ENCODE results near the gene DYSF.
A peak's percentile ranks its signal among the peaks of the same experiment; 100 is the strongest.

The DYSF gene

DNA sequence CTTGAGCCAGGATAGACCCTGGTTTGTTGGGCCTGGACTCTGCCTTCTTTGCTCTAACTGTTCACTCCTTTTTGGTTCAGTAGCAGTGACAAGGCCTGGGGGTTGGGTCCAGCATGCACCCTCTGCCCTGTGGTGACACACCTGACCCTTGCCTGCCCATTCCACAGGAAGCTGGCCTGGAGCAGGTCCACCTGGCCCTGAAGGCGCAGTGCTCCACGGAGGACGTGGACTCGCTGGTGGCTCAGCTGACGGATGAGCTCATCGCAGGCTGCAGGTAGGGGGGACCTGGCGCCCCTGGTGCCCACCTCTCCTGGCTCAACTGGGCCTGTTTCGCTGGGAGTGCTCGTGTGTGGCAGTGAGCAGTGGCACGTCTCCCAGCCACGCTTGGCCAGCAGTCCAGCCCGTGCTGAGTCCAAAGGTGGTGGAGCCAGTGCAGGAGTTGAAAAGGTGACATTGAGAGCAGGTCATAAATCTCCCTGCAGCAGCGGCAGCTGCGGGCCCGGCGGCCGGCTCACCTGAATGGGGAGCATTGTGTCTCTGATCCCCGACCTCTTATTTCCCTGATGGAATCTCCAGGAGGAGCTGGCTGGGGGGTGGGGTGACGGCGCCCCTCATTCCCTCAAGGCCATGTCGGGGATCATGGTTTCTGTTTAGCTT lies 102.6 kb downstream of the DYSF start:
- DNase-seq, result no peak

DNA sequence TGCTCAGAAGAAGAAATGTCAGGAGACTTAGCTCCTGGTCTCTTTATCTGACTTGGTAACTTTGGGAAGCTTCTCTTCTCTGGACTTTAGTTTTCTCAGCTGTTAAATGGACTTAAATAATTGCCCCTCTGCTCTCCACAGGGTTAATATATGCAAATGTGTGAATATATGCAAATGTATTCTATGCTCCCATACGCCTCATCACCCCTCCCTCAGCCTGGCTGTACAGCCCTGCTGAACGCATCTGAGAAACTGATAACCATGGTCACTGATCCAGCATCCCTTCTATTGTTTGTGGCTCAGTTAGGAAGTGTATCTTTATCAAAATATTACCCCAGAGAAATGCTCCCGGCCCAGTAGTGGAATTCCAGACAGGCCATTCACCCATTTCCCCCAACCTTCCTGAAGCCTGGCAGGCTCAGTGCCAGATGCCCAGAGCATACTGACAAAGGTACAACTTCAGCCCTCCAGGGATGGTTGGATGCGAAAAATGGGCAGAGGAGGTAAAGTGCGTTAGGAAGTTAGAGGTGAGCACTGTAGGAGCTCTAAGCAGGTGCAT lies 103.4 kb downstream of the DYSF start:
- DNase-seq, result no peak

DNA sequence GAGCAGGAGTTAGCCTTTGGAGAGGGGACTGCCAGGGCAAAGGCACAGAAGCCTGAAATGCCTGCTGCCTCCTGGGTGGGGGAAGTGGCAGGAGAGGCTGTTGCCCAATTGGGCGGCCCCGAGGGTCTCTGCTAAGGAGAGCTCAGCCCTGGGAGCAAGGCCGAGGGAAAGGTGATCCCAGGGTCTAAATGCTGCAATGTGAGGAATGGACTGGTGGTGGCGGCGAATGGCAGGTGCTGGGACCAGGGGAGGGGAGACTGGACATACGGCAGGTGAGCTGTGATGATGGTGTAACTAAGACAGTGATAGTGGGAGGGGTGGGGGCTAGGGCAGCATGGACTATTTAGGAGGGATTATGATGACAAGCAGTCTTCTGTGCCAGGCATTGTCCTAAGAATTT lies 104.0 kb downstream of the DYSF start:
- no peak for DNase-seq

DNA sequence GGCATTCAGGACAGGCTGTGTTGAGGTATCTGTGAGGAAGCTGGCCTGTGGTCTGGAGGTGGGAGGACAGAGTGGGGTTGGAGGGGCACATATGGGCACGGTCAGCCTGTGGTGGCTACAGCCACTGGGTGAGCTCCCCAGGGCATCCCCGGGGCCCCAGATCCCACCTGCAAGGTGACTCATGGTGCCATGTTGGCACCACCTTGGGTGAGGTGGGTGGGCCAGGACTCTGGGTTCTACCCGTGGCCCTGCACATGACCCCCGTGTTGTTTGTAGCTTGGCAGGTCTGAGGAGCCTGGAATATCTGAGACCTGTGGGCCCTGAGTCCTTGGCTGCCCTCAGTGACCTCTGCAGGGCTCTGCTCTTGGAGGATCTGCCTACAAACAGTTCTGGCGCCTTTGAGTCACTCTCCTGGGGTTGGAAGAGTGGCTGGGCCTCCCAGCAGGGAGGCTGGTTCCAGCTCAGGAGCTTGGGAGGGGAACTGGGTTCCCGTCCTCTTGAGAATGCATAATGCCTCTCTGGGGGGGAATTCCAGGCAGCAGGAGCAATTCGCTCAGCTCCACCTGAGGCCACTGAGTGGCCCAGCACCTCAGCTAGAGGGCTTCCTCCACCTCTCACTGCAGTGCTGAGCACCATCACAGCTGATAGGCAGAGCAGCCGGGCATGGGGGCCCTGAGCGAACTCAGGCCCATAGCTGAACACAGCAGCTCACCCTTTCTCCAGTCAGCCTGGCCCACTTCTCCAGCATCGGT lies 105.1 kb downstream of the DYSF start:
- DNase-seq, result peak; percentile 34

DNA sequence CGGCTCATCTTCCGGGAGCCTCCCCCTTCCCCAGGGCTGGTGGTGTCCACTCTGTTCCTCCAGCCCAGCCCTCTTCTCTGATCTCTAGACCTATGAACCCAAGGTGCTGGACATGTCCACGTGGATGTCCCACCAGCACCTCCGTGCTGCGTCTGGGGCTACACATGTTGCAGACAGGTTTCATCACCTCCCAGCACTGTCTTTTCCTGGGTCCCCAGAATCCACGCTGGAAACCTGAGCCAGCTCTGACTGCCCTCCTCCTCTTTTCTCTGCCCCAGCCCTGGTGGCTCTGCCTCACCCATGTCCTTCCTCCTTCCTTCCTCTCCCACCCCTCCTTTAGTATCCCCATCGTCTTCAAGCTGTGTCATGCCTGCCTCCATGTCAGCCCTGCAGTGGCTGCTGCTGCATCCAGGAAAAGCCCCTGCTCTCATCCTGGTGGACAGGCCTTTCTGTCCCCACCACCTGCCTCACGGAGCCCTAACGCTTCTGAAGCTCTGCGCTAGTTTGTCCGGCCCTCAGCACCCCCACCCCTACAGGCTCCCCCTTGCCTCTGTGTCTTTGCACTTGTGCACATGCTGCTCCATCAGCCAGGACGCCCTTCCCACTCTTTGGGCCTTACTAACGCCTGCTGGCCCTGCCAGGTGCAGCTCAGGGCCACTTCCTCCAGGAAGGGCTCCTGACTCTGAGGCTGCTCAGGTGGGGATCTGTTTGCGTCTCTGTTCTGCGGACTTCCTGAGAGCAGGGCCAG lies 105.9 kb downstream of the DYSF start:
- no peak for DNase-seq

DNA sequence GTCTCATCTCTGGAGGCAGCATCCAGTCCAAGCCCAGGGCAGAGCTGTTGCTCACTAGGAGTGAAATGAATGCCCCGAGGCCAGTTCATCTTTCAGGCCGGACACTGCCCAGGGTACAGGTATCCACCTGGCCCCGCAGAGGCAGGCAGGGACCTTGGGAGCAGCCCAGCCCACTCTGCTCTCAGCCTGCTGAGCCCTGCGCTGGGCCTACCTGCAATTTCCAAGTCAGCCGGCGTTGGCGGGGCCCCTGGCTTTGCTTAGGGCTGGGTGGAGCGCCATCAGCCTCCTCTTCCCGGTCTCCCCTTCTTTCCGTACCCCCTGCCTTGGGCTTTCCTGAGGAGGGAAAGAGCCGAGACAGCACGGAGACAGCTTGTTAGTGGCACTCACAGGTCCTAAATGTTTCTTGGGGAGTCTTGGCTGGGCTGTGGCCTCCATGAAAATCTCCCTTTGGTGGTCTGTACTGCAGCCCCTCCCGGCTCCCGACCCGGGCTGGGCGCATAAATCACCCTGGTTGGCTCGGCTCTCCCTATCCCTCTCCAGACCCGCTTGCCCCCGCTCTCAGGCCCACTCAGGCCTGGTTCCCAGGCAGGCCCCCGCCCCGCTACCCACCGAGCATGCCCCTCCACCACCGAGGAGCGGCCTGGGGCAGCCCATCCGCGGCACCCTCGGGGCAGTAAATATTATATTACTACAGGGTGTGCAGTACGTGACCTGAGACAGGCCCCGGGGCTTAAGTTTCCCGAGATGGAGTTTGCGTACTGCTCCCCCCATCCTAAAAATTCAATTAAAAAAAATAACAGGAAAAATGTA lies 106.7 kb downstream of the DYSF start:
- no peak for DNase-seq

DNA sequence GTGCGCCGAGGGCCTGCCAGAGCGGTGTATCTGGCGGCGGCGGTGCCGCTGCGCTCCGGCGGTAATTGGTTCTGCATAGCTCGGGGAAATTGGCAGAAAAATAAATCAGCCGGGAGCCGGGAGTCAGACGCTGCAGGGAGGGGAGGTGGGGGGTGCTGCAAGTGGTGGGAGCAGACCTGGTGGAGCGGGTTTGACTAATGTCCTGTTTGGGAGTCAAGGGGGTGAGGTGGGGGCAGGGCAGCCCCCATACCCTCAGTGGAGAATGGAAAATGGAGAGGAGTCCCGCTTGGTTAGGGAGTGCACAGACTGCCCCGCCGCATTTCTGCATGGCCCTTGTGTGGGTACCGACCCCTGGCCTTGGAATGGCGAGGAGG lies 107.3 kb downstream of the DYSF start:
- peak; percentile 22 for DNase-seq

DNA sequence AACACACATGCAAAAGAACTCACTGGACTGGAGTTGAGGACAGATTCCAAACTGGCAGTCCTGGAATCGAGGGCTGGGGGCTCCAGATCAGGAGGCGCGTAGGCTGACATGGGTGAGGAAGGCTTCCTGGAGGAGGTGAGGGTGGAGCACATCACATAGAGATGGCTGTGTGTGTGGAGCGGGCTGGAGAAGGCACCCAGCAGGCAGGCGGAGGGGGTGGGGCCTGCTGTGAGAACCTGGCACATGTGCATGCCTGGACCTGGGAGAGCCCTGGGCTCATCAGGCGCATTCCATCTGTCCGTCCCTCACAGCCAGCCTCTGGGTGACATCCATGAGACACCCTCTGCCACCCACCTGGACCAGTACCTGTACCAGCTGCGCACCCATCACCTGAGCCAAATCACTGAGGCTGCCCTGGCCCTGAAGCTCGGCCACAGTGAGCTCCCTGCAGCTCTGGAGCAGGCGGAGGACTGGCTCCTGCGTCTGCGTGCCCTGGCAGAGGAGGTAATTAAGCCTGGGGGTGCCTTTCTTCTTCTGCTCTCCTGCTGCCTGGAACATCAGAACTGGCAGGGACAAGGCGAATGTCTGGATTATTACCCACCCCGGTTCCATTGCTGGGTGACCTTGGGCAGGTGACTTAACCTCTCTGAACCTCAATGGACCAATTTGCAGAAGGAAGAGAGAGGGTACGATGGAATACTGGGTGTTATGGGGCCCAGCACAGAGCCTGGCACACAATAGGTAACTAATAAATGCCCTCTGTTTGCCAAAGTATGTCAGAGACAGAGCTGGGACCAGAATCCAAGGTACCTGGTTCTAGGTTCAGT lies 108.3 kb downstream of the DYSF start:
- DNase-seq, result no peak

DNA sequence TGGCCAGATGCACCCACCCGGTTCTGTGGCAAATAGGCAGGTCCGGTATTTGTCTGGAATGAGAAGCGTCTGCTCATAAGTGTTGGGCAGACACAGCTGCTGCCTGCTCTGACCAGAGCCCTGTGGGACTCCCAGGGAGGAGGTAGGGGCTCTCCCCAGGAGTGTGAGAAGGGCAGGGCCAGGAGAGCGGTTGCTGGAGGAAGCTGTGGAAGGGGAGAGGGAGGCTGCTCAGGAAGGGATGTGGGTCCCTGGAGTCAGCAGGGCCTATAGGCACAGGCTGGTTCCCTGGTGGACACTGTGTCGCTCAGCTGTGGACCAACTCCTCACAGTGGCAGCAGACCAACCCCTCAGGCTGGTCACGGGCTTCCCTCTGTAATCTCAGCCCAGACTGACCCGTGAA lies 109.2 kb downstream of the DYSF start:
- DNase-seq, result peak; percentile 29

DNA sequence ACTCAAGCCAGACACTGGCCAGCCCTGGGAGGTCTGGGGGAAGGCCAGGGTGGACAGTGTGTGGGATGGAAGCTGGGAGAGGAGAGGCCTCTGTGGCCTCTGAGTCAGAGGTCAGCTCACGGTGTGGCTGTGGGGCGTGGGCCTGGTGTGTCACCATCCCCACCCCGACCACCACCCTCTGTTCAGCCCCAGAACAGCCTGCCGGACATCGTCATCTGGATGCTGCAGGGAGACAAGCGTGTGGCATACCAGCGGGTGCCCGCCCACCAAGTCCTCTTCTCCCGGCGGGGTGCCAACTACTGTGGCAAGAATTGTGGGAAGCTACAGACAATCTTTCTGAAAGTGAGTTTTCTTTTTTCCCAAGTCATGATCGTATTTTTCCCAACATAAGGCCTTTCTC lies 110.5 kb downstream of the DYSF start:
- DNase-seq, result no peak

DNA sequence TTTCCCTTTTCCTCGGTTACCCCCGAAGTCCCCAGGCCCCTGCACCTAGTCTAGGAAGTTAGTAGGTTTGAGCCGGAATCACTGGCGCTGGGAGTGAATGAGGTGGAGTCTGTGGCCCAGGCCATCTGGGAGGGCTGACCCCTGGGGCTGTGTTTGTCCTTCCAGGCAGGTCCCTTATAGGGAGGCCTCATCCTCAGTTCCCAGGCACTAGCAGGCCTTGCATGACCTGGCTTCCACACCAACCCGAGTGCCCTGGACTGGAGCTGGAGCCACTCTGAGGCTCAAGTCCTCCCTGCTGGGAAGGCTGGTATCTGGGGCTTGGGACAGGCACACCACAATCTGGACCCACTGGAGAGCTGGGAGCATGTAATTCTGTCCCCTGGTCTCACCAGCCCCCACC lies 111.0 kb downstream of the DYSF start:
- DNase-seq, result no peak

DNA sequence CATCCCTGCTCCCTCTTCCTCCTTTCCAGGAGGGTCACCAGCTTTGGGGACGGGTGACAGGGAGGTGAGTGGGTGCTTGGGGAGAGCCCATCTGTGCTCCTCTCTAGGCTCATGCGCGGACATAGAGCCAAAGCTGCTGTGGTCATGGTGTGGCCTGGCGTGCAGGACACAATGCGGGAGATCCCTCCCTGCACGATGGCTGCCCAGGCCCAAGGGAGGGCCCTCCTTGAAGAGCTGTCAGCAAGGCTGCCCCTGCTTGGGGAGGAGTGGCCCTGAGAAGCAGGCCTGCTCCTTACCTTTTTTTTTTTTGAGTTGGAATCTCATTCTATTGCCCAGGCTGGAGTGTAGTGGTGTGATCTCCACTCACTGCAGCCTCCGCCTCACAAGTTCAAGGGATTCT lies 111.4 kb downstream of the DYSF start:
- DNase-seq, result no peak

DNA sequence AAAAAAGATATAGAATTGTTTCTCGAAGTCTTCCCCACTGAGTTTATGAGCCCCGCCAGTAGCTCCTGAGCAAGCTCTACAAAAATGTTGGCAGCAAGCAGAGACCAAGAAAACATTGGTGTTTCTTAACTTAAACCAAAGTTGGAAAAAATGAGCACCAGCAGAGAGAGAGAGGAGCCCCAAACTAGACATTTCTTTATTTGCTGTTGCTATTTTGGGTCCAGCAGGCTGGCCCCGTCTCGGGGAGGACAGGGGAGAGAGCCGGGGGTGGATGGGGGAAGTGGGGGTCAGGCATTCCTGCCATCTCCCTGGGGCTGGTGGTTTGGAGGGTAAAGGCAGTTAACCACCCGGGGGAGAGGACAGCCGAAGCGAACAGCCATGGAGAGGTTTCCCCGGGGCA lies 113.0 kb downstream of the DYSF start:
- peak; percentile 62 for DNase-seq

DNA sequence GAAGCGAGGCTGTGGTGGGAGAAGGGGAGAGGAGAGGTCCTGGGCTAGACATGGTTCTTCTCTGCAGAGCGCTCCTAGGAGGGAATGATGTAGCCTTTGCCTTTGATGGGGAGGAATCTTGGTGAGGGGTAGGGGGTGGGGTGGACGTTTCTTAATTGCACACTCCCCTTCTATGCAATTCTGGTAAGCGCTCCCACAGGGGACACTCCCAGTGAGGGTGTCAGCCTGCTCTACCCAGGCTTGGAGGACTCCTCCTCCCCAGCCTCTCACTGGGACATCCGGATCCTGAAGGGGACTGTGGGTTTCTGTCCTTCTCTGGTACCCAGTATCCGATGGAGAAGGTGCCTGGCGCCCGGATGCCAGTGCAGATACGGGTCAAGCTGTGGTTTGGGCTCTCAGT lies 114.3 kb downstream of the DYSF start:
- no peak for DNase-seq

DNA sequence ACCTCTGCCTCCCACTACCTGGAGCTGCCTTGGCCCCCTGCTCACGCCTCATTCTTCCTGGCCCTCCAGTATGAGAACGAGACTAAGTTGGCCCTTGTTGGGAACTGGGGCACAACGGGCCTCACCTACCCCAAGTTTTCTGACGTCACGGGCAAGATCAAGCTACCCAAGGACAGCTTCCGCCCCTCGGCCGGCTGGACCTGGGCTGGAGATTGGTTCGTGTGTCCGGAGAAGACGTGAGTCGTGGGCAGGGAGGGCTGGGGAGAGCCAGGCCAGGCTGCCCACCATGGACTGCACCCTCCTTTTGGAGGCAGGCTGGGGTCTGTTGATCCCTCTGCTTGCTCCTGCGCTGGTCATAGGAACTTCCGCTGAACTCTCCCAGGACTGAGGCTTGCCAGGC lies 114.7 kb downstream of the DYSF start:
- no peak for DNase-seq

DNA sequence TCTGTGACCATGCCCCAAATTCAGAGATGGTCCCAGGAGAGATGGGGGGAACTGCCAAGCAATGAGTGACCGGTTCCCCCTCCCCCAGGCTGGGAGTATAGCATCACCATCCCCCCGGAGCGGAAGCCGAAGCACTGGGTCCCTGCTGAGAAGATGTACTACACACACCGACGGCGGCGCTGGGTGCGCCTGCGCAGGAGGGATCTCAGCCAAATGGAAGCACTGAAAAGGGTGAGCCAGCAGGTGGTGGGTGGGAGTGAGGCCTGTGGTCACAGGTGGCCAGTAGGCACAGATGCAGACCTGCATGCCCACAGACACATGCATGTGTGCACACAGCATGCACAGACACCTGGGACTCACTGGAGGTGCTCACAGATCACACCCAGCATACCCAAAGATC lies 117.2 kb downstream of the DYSF start:
- DNase-seq, result no peak

DNA sequence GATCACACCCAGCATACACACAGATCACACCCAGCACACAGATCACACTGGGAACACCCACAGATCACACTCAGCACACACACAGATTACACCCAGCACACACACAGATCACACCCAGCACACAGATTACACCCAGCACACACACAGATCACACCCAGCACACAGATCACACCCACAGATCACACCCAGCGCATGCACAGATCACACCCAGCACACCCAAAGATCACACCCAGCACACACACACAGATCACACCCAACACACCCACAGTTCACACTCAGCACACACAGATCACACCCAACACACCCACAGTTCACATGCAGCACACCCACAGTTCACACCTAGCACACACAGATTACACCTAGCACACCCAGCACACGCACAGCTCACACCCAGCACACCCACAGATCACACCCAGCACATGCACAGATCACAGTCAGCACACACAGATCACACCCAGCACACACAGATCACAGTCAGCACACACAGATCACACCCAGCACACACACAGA lies 117.6 kb downstream of the DYSF start:
- DNase-seq, result no peak

DNA sequence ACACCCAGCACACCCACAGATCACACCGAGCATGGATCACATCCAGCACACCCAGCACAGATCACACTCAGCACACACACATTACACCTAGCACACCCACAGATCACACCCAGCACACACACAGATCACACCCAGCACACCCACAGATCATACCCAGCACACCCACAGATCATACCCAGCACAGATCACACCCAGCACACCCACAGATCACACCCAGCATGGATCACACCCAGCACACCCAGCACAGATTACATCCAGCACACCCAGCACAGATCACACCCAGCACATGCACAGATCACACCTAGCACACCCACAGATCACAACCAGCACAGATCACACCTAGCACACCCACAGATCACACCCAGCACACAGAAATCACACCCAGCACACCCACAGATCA lies 118.6 kb downstream of the DYSF start:
- no peak for DNase-seq

DNA sequence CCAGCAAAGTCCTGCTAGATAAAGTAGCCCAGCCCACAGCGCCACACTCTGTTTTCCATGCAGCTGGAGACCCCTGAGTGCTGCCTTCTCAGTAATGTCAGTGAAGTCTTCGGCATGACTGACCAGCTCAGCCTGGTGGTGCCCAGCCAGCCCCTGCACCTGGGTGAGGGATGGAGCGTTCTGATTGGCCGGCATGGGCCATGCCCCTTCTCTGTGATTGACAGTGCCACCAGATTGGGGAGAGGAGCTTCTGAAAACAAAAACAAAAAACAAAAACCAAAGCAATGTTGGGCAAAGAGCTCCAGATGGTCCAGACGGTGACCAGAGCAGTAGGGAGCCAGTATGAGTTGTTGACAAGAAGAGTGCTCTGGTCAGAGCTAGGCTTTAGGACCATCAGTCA lies 122.6 kb downstream of the DYSF start:
- no peak for DNase-seq

DNA sequence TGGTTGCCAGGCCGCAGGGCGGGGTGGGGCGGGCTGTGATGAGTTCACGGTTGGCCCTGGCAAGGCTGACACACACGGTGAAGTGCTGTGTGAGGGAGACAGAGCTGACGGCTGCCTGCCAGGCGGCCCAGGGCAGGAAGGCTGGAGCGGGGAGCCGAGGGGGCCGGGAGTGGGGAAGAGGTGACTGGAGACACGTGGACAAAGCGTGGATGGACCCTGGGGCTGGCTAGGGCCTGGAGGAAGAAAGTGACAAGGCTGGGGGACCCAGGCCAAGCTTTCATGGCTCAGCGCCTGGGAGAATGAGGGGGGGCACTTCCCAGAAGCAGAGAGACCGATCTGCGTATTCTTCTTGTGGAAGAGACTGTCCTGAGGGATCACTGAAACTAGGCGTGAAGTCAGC lies 123.2 kb downstream of the DYSF start:
- DNase-seq, result no peak

DNA sequence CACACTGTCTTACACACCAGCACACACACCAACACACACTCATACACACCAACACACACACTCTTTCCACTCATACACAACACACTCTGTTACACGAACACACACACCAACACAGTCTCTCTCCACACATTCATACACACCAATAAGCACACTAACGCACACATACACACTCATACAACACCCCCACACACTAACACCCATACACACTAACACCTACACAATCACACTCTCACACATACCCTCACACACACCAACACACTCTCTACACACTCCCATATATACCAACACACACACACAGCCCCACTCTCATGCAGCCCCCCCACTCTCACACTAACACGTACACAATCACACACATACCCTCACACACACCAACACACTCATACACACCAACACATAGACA lies 123.8 kb downstream of the DYSF start:
- DNase-seq, result no peak

DNA sequence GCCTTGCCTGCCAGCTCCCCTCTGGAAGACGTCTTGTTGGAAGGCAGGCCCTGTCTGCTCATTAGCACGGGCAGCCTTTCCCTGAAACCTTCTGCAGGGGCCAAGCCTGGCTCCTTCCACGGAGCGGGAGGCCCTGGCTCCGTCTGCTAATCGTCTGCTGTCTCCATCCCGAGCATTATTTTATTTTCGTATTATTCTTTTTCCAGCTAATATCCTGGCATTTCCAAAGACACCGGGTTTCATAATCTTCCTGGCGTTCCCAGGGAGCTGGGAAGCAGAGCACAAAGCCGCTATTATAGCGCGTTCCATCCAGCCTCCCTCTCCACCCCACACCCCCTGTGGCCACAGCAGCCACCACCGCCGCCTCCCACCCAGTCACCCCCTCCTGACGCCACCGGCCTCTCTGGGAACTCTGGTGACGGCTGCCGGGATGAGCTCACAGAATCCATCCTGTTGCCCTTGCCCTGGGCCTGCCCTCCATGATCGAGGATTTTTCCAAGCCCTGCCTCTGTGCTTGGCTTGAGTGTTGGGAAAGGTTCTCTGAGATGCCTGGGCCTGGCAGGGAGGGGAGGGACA lies 125.5 kb downstream of the DYSF start:
- no peak for DNase-seq

Measured in fibroblast of upper back skin (primary cell).